HepG2 (cell line): ENCODE results near the gene SETD7.

Experiments
- CHD2 ChIP-seq: IDR thresholded peaks from 2 replicates; pipeline ENCODE4 v1.6.1; 2011; ENCODE audit warnings: low read depth, low read length, improper control_type of control experiment
- CTCF ChIP-seq: sonication (generic); formaldehyde crosslinking; IDR thresholded peaks from 2 replicates; pipeline ENCODE4 v1.5.0; 2020; ENCODE audit warnings: mild to moderate bottlenecking, missing genetic modification reagents, moderate library complexity
- EP300 ChIP-seq, 3 experiments: sonication (generic) in 1 of 3; formaldehyde crosslinking in 1 of 3; IDR thresholded peaks; 2 replicates each; pipeline versions ENCODE4 v1.5.1 to v1.6.1; 2011 to 2020; ENCODE audit warnings: low read depth in 2 of 3, low read length in 2 of 3, borderline replicate concordance in 1 of 3, improper control_type of control experiment in 1 of 3, mild to moderate bottlenecking in 1 of 3, missing genetic modification reagents in 1 of 3, moderate library complexity in 1 of 3
- EZH2 ChIP-seq: conservative IDR thresholded peaks from 2 replicates; pipeline ENCODE4 v1.6.1; 2012; ENCODE audit warnings: mild to moderate bottlenecking, low read depth, low read length, moderate library complexity
- HBP1 ChIP-seq: IDR thresholded peaks from 2 replicates; pipeline ENCODE4 v1.6.1; 2016; ENCODE audit warnings: low read depth, control low read depth
- HMGXB4 ChIP-seq, 2 experiments: sonication (generic) in 1 of 2; formaldehyde crosslinking in 1 of 2; IDR thresholded peaks; 2 replicates each; pipeline versions ENCODE4 v1.4.0 to v1.6.1; 2018 to 2020; ENCODE audit warnings: missing genetic modification reagents in 2 of 2, borderline replicate concordance in 1 of 2, low read depth in 1 of 2, mild to moderate bottlenecking in 1 of 2, missing biosample characterization in 1 of 2
- KLF16 ChIP-seq, 2 experiments: sonication (generic) in 1 of 2; formaldehyde crosslinking in 1 of 2; IDR thresholded peaks; 2 replicates each; pipeline versions ENCODE4 v1.6.1 to v1.8.0; 2016 to 2023; ENCODE audit warnings: missing genetic modification reagents in 2 of 2, missing compliant biosample characterization in 1 of 2
- MED13 ChIP-seq: sonication (generic); formaldehyde crosslinking; IDR thresholded peaks from 2 replicates; pipeline ENCODE4 v1.5.0; 2020; ENCODE audit warnings: missing genetic modification reagents
- STAT5B ChIP-seq: sonication (generic); formaldehyde crosslinking; IDR thresholded peaks from 2 replicates; pipeline ENCODE4 v1.4.0; 2020; ENCODE audit warnings: missing genetic modification reagents
- YY1 ChIP-seq: IDR thresholded peaks from 2 replicates; pipeline ENCODE4 v1.6.1; 2011; ENCODE audit warnings: low read length, low read depth, moderate library complexity, mild to moderate bottlenecking; ENCODE audit not compliant: insufficient read depth, insufficient replicate concordance
- ZNF333 ChIP-seq: sonication (generic); formaldehyde crosslinking; IDR thresholded peaks from 2 replicates; pipeline ENCODE4 v1.4.0; 2020; ENCODE audit warnings: mild to moderate bottlenecking, missing genetic modification reagents, borderline replicate concordance
- ZNF543 ChIP-seq: sonication (generic); formaldehyde crosslinking; IDR thresholded peaks from 2 replicates; pipeline ENCODE4 v1.4.0; 2020; ENCODE audit warnings: mild to moderate bottlenecking, missing genetic modification reagents

- no peak for TF ChIP-seq CHD2
- no peak for TF ChIP-seq ZNF543 (CRISPR knock-in tag)
- no peak for TF ChIP-seq HBP1 (CRISPR knock-in tag)
- TF ChIP-seq EP300 (IDR thresholded peaks at IDR 0.05; ENCODE audit: low read depth in 2 of 2, low read length in 2 of 2) = no peak
- no peak for TF ChIP-seq EP300 (CRISPR knock-in tag; IDR thresholded peaks at IDR 0.05; ENCODE audit: borderline replicate concordance)
- TF ChIP-seq STAT5B = no peak
- TF ChIP-seq ZNF333 (CRISPR knock-in tag) = no peak
- no peak for TF ChIP-seq KLF16 (CRISPR knock-in tag; IDR thresholded peaks at IDR 0.05)
- no peak for TF ChIP-seq MED13 (CRISPR knock-in tag)
- no peak for TF ChIP-seq YY1
- no peak for TF ChIP-seq CTCF (CRISPR knock-in tag)
- no peak for TF ChIP-seq EZH2
- no peak for TF ChIP-seq HMGXB4 (CRISPR knock-in tag; IDR thresholded peaks at IDR 0.05; ENCODE audit: borderline replicate concordance in 1 of 2, low read depth in 1 of 2)
Measured at GRCh38 chr4:139481465-139481864, 74.6 kb downstream of the SETD7 start.
